Hematopoietic multipotent progenitor cell (in vitro differentiated cells): ENCODE data around the gene PSMB2. TPM values are rescaled to one million over a fixed set of nuclear protein-coding genes. Genes with fewer than 3 reads are reported as not detected.
"Not testable (repeated sequence)": the region's sequence is repeated elsewhere in the genome, so short reads cannot be mapped to it uniquely, and the experiment has no call there.

Experiments used
- DNase-seq, 3 donors: peaks; one replicate each; pipeline ENCODE4 v3.0.0-alpha.2; 2011 to 2015; ENCODE audit warnings: low read depth in 2 of 3, low spot score in 2 of 3
- total RNA-seq: library from RNA; depleted of rRNA; stranded (reverse); fragments of >200 nt; gene quantifications from one replicate; pipeline ENCODE4 v1.2.3, GENCODE V29; 2012

Gene PSMB2
- total RNA-seq, 1 donor: 14.3 TPM

- no peak for DNase-seq
Observed at GRCh38 chr1:35595684-35596083, 45.6 kb downstream of the PSMB2 start.

- DNase-seq: no peak
Observed at GRCh38 chr1:35594005-35594760, 47.1 kb downstream of the PSMB2 start.

- peak in 1 of 3 donors; percentile 27 for DNase-seq
Observed at GRCh38 chr1:35592991-35593769, 48.1 kb downstream of the PSMB2 start.

GRCh38 chr1:35591211-35591610 is 50.1 kb downstream of the PSMB2 start:
- no peak for DNase-seq

GRCh38 chr1:35590476-35591040 is 50.8 kb downstream of the PSMB2 start:
- DNase-seq: no peak

- no peak for DNase-seq
Observed at GRCh38 chr1:35589516-35590427, 51.6 kb downstream of the PSMB2 start.

- DNase-seq: no peak
Observed at GRCh38 chr1:35588197-35588910, 53.0 kb downstream of the PSMB2 start.

GRCh38 chr1:35587736-35588135 is 53.6 kb downstream of the PSMB2 start:
- DNase-seq: no peak

- no peak for DNase-seq
Observed at GRCh38 chr1:35586808-35587207, 54.5 kb downstream of the PSMB2 start.

- not testable (repeated sequence) for DNase-seq
Observed at GRCh38 chr1:35585805-35586204, 55.5 kb downstream of the PSMB2 start.

- DNase-seq: no peak
Observed at GRCh38 chr1:35585281-35585680, 56.0 kb downstream of the PSMB2 start.

GRCh38 chr1:35581621-35582020 is 59.7 kb downstream of the PSMB2 start:
- DNase-seq: not testable (repeated sequence)

GRCh38 chr1:35580949-35581388 is 60.4 kb downstream of the PSMB2 start:
- no peak for DNase-seq

GRCh38 chr1:35577071-35577998 is 64.0 kb downstream of the PSMB2 start:
- DNase-seq: peak in 2 of 3 donors; percentile 91 to 96

GRCh38 chr1:35576766-35577070 is 64.6 kb downstream of the PSMB2 start:
- not testable (repeated sequence) for DNase-seq

- no peak for DNase-seq
Observed at GRCh38 chr1:35576061-35576765, 65.1 kb downstream of the PSMB2 start.

GRCh38 chr1:35575416-35575958 is 65.8 kb downstream of the PSMB2 start:
- no peak for DNase-seq
